Kidney tubule cell (primary cell): ENCODE measurements around the gene GRAP2.
A peak's percentile ranks its signal among the peaks of the same experiment; 100 is the strongest.

Source experiments
- DNase-seq: peaks from one replicate; pipeline ENCODE4 v3.0.0-alpha.2; 2018; ENCODE audit warnings: low spot score

Gene GRAP2

GRCh38 chr22:39925909-39926679, 25.2 kb downstream of the GRAP2 start:
- DNase-seq: no peak

GRCh38 chr22:39926753-39927152, 25.9 kb downstream of the GRAP2 start:
- DNase-seq: no peak

GRCh38 chr22:39927544-39927943, 26.7 kb downstream of the GRAP2 start:
- no peak for DNase-seq

GRCh38 chr22:39928536-39929520, 27.9 kb downstream of the GRAP2 start:
- no peak for DNase-seq

DNA sequence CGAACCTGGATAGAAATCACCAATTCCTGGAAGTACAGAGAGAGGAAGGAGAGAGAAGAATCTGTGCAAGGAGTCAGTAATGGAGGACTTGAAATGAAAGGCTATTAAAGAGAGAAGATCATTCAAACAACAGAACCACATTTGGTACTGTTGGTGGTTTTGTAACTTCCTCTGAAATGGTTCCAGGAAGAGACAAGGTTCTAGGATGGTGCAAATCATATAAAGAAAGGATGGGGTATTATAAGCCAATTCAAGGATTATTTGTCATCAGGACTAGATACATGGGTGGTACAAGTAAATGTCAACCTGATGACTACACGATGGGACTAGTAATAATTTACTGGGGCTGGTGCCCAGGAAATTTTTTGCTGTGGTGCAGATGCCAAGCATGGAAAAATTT, 30.4 kb downstream of the GRAP2 start:
- no peak for DNase-seq

DNA sequence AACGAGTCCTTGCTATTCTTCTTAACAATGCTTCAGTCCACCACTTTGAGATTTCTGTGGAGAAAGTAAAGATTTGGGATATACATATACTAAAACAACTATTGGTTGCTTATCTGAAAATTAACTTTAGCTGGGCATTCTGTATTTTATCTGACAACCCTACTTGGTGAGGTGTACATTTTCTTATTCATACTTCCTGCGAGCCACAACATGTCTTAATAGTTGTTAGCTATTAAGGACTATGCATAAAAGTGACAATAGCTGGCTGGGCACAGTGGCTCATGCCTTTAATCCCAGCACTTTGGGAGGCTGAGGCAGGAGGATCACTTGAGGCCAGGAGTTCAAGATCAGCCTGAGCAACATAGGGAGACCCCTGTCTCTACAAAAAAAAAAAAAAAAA, 31.3 kb downstream of the GRAP2 start:
- no peak for DNase-seq

- DNase-seq: peak; percentile 41
Observed at GRCh38 chr22:39932918-39933649, 32.2 kb downstream of the GRAP2 start.

DNA sequence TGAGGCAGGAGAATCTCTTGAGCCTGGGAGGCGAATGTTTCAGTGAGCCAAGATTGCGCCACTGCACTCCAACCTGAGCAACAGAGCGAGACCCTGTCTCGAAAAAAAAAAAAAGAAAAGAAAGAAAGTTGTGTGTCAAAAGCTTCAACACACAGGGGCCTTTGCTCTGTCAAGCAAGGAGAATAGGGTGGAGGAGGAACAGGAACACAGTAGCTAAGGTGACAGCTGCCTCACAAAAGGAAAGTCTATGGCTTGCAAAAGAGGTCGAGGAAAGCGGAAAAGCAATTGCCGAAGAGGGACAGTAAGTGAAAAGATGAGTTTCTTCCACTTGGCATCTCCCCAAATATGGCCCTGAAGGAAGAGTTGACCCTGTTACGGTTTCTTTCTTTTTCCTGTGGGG, 32.9 kb downstream of the GRAP2 start:
- DNase-seq: no peak

- no peak for DNase-seq
Observed at GRCh38 chr22:39935116-39935515, 34.2 kb downstream of the GRAP2 start.

GRCh38 chr22:39935612-39936011, 34.7 kb downstream of the GRAP2 start:
- no peak for DNase-seq

DNA sequence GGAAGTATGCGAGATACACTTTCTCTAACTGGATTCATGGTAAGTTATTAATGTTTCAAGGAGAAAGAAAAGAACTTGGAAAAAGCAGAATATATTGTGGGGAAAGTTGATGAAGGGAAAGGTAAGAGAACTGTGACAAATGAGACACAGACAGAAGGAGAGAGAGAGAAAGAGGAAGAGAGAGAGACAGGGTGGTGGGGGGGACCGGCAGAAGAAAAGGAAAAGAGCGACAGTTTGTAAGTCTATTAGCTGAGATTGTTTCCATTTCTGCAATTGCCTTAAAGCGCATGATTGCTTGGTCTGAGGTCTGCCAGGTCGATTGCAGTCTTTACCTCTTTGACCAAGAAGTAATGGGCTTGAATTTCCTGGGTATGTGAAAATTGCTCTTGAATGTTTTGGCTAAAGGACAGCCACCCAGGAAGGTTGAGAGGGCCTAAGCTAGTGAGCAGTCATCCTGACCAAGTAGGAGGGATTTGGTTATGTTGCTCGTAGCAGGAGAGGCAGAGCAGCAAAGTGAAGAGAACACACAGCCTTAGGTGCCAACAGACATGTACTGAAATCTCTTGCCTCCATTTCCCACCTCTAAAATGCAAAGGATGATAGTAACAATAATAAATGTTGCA, 35.8 kb downstream of the GRAP2 start:
- DNase-seq: no peak

GRCh38 chr22:39937906-39938305, 37.0 kb downstream of the GRAP2 start:
- DNase-seq: no peak

DNA sequence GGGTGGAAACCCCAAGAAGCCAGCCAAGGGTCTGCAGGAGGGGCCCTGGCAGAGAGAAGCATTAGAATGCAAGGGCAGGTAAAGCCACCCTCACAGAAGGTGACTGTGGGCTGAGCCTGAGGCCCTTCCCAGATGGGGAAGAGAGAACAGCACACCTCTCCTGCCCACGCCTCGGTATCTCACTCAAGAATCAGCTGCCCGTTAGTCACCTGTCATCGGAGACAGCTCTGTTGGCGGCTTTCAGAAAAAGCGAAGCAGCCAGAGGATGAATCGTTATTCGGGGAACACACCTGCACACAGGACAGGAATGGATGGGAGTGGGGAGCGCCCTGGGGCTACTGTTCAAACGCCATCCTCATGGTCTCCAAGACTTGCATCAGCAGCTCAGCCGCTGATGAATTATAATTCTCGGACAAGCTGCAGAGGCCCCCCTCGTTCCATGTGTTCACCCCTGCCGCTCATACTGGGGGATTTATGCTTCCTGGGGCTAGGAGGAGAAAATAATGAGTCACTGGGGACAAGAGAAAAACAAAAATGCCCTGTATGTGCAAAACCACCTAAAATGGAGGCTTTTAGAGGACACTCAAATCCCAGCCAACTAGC, 37.7 kb downstream of the GRAP2 start:
- no peak for DNase-seq

DNA sequence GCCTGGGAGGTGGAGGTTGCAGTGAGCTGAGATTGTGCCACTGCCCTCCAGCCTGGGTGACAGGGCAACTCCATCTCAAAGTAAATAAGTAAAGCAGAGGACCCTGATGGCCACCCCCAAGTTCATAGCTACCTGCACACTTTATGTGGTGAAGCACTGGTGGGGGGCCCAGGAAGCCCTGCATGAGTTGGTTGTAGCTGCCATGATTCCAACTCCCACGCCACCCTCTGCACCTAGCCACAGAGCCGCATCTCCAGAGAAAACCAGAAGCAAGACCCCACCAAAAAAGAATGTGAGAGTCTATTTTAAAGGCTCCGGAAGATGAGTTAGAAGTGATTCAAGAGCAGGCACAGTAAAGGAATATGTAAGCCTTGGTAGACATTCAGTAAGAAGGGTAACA, 38.9 kb downstream of the GRAP2 start:
- no peak for DNase-seq

DNA sequence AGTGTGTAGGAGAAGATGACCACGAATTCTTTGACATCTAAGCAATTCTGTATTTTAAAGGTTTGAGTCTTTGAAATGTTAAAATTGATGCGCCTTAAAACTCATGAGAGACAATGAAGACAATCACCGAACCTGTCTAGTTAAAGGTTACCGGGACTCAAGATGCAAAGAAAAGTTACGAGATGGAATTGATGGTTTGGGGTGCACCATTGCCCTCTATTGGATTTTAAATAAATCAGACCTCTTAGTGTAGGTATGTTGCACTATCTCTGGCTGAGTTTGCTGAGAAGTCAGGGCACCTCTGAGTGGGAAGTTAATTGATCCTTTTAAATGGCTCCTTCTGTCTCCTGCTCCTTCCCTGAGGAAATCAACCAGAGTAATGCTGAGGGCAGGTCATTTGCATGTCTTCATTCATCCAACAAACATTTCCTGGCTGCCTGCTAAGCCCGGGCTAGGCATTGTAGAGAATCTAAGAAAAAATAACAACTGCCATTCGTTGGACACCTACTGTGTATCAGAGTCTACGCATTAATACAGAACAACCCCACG, 39.9 kb downstream of the GRAP2 start:
- no peak for DNase-seq

DNA sequence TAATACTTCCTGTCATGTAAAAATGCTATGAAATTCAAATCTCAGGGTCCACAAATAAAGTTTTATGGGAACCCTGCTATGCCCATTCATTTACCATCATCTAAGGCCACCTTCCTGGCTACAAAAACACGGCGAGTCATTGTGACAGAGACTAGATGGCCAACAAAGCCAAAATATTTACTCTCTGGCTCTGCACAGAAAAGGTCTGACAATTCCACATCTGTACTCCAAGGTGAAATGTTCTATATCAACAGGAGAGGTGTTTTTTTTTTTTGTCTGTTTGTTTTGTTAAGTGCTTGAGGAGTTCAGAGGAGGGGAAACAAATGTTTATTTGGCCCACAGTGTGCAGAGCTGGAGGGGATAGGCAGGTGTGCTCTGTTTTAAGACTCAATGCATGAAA, 40.7 kb downstream of the GRAP2 start:
- no peak for DNase-seq

DNA sequence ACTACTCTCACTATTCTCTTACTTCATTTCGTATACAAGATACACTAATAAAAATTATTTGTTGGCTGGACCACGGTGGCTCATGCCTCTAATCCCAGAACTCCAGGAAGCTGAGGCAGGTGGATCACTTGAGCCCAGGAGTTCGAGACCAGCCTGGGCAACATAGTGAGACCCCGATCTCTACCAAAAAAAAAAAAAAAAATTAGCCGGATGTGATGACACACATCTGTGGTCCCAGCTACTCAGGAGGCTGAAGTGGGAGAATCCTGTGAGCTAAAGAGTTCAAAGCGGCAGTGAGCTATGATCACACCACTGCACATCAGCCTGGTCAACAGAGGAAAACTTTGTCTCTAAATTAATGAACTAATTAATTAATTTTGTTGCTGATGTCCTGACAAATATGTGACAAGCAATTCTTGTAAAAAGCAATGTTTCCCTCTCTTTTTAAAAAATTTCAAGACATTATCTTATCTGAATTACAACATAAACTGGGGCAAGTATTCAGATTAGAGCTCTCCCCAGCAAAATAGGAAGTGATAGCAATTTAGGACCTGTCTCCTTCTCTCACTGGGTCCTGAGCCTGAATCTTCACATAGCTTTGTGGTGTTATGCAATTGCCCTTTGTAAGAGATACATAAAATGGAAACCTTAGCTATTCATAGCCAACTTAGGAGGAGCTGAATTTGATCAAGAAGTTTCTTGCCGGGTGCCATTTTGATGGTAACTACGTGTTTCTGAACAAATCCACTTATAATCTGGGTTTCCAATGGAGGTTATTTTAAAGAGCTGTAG, 41.8 kb downstream of the GRAP2 start:
- DNase-seq: no peak

GRCh38 chr22:39943337-39943736, 42.5 kb downstream of the GRAP2 start:
- no peak for DNase-seq

DNA sequence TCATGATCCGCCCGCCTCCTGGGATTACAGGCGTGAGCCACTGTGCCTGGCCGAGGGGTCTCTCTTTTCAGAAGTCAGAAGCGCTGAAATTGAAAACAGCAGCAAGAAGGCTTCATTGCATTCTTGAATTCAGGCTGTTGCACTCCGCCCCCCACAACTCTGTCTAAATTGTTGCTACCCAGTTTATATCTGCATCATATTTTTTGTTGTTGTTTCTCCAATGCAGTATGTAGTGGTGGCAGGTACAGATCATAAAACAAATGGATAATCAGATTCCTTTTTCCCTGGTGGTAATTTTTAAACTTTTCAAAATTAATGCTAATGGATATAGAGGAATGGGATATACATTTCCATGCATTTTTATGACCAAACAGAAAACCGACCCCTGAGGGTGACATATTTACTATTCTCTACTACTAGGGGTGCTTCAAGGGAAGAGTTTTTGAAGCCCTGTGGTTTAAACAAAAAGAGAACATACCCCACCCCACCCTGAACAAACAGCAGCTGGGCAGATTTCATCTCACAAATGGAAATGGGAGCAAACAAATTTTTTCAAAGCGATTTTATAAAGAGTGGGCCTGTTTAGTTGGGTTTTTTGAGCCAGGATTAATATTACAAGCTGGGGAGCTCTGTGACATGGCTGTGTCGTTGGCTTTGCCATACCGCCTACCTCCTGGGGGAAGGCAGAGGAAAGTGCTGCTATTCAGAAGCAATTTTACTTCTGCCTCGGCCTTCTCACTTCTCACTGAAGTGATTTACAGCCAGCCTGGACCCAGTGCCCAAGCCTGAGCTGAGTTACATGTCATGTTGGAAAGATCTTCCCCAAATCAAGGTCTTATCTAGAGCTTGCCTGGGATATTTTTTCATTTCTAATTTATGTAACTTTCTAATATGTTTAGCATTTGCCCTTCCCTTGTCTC, 43.3 kb downstream of the GRAP2 start:
- DNase-seq: no peak
